GM21723 (cell line): ENCODE results near the gene CLN6.
A peak's percentile ranks its signal among the peaks of the same experiment; 100 is the strongest.
"Not testable (repeated sequence)": the region's sequence is repeated elsewhere in the genome, so short reads cannot be mapped to it uniquely, and the experiment has no call there.

Source experiments
- ATAC-seq: cut with Tn5 transposase; IDR thresholded peaks from one replicate; pipeline ENCODE4 v1.9.1; 2021; ENCODE audit warnings: mild to moderate bottlenecking, moderate library complexity; ENCODE audit not compliant: unreplicated experiment

The CLN6 gene

GRCh38 chr15:68256675-68257450 lies 27.3 kb upstream of the CLN6 start:
- ATAC-seq = no peak

DNA sequence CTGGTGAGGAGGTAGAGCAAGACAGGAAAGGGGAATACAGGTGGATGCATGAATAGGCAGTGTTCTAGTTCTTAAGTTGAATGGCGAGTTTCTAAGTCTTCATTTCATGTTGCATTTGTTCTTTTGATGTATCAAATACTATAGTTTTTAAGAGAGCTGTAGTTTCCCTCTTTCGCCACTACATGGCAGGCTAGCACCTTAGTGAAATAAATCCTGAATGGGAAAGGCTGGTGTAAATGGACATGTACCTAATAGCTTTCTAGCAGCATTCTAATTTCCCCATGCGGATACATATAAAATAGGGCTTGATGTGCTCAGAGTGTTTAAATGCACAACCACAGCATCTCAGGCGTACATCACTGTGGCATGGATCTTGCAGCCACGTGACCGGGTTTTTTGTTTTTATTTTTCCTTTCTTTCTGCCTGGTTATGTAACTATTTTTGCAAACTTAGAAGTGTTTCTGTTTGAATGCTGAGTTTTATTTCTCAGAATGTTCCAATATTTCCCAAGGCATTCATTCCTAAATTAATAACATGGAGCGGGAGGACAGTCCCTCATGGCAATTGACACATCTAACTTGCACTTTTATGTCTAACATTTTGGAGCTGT lies 23.5 kb upstream of the CLN6 start:
- no peak for ATAC-seq

- no peak for ATAC-seq
These were observed 19.7 kb upstream of the CLN6 start for GRCh38 chr15:68249058-68249713.

DNA sequence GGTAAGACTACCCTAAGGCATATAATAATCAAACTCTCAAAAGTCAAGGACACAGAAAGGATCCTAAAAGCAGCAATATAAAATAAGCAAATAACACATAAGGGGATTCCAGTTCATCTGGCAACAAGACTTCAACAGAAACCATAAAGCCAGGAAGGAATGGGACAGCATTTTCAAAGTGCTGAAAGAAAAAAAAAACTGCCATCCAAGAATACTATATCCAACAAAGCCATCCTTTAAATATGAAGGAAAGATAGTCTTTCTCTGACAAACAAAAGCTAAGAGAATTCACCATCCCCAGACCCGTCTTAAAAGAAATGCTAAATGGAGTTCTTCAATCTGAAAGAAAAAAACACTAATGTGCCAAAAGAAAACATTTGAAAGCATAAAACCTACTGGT lies 14.7 kb upstream of the CLN6 start:
- ATAC-seq = no peak

DNA sequence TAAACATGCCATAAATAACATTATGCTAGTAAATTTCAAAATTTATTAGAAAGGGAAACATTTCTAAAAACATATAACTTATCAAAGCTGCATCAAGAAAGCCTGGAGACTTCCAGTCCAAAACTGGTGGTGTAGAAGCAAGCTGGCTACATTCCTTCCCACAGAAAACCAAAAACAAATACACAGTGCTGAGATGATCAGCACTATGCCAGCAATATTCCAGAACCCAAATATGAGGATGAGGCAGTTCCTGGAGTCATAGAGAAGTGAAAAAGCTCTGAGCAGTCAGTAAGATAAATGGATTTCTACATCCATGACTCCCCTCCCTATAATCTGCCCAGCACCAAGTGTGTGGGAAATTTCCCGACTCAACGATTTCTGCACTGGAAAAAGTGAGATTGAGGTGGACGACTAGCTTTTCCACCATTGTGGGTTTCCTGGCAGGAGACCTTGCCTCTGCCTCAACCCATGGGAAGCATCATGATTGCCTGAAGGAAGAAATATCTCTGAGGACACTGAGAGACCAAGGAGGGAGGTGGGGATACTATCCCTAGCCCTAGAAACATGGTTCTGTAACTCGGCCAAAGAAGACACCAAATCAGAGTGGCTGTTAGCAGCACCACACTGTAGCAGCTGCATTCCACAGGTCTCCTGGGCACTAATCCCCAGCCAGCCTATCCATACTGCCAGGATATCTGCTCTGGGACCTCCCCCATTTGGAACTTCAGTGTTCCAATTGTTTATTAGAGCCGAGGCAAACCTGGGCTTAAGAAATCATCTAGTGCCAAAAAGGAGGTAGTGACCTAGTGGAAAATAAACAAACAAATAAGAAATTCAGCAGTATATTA lies 11.8 kb upstream of the CLN6 start:
- ATAC-seq = no peak

GRCh38 chr15:68239025-68239424 lies 9.5 kb upstream of the CLN6 start:
- no peak for ATAC-seq

- ATAC-seq = no peak
These were observed 5.5 kb upstream of the CLN6 start for GRCh38 chr15:68235022-68235421.

DNA sequence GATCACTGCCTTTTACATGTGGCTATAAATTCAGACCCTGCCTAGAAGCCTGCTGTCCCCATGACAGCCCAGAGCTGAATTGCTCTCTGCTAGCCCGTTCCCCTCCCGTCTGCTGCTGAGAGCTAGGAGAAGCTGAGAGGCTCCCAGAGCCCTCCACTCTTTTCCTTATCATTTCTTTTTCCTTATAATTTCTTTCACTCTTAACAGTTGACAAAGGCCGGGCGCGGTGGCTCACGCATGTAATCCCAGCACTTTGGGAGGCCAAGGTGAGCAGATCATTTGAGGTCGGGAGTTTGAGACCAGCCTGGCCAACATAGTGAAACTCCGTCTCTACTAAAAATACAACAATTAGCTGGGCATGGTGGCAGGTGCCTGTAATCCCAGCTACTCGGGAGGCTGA lies 5.0 kb upstream of the CLN6 start:
- ATAC-seq = not testable (repeated sequence)

DNA sequence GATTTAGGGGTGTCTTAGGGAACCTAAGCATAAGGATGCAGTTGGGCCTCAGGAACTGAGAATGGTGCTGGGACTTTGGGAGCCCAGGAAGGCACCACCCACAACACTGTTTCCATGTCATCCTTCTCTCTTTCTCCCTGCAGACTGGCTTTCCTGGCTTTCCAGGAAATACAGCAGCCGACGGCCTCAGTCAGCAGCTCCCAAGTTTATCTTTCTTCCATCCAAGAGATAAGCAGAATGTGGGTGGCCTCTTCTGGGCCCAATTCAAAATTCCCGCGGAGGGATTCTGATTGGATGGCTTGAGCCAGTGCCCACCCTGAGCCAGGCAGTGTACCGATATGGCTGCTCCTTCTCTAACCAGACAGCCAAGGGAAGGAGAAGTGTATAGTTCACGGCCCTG lies 4.5 kb upstream of the CLN6 start:
- no peak for ATAC-seq

DNA sequence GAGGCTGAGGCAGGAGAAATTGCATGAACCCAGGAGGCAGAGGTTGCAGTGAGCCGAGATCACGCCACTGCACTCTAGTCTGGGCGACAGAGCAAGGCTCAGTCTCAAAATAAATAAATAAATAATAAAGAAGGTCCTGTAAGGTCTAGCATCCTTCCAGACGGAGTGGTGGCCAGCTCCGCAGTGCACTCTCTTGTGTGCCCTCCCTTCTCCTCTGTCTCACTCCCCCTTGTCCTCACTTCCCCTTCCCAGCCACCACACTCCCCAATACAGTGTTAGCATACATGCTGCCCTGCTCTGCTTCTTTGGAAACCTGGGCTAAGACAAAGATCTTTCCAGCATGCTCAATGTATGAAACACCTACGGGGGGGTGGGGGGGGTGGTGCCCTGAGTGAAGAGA lies 3.4 kb upstream of the CLN6 start:
- no peak for ATAC-seq

- no peak for ATAC-seq
These were observed 2.9 kb upstream of the CLN6 start for GRCh38 chr15:68232449-68232848.

GRCh38 chr15:68231102-68231818 lies 1.7 kb upstream of the CLN6 start:
- ATAC-seq = no peak

- no peak for ATAC-seq
These were observed 901 bp upstream of the CLN6 start for GRCh38 chr15:68230157-68231100.

- peak; percentile 16 for ATAC-seq
These were observed 550 bp downstream of the CLN6 start for GRCh38 chr15:68228971-68229385.

DNA sequence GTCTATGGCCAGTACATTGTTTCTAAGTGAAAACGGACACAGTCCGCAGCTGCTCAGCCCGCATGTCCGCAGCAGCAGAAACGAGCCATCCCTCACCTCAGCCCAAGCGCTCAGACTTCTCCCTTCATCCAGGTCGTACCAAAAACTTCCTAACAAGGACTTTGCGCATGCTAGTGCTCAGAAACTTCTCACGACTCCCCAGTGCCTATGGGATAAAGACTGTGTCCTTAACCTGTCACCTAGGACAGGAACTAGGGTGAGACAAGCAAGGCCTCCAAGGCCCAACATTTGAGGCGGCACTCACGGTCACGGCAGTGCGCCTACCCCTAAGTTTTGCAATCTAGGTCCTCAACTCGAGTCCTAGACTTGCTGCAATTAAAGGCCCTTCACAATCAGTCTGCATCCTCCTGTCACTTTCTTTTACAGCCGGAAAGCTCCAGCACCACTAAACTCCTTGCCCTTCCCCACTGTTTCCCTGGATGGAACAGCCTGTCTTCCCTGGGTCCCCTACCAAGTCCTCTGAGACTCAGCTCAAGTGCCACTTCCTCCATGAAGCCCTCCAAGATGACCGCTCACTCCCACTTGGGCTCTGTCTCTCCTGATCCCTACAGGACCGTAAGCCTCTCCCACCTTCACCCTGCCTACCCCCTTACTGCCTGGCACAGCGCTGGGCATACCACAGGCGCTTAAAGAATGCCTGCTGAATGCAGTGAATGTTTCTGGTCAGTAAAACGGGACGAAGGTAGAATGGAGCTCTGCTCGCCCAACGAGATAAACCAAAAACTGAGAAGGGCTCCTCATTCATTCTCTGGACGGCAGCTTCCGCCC lies 1.2 kb downstream of the CLN6 start:
- peak; percentile 3 for ATAC-seq

GRCh38 chr15:68227643-68228142 lies 1.8 kb downstream of the CLN6 start:
- no peak for ATAC-seq

- ATAC-seq = not testable (repeated sequence)
These were observed 4.1 kb downstream of the CLN6 start for GRCh38 chr15:68225442-68225841.

DNA sequence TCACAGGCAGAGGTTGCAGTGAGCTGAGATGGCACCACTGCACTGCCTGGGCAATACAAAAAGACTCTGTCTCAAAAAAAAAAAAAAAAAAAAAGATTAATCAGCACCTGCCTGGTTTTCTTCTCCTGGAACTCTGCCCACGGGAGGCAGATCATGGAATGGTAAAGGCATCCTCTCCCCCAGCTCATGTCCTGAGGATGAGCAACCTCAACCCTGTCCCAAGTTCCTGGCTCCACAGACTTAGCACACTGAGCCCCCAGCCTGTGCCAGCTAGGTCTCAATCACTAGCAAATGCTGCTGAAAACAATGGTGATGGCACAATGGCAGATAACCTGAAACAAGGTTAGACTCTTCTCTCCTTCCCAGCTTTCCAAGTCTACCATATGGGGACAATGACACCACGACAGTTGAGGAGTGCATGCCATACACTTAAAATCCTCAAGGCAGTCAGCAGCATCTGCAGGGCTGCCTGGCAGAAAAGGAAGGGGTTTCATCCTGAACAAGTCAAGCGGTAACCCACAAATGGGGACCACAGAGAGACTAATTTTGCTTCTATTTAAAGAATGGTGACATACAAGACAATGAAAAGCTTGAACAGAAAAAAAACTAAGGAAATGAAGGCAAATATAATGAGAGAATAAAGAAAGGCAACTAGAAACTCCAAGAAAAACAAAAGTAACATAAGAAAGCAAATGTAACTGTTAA lies 4.8 kb downstream of the CLN6 start:
- ATAC-seq = no peak
